Type B pancreatic cell (in vitro differentiated cells): ENCODE data around the gene NELL1. TPM values are rescaled to one million over a fixed set of nuclear protein-coding genes. Genes with fewer than 3 reads are reported as not detected.

Experiments
- DNase-seq: peaks from one replicate; pipeline ENCODE4 v3.0.0; 2021; ENCODE audit warnings: mixed read lengths; ENCODE audit not compliant: unreplicated experiment; ENCODE audit errors: extremely low spot score
- H3K27ac Mint-ChIP-seq: 2 replicates; pipeline ENCODE4 v1.8.0; 2021; ENCODE audit warnings: mild to moderate bottlenecking, mixed read lengths
- H3K27me3 Mint-ChIP-seq: 2 replicates; pipeline ENCODE4 v1.8.0; 2021; ENCODE audit warnings: mixed read lengths
- H3K36me3 Mint-ChIP-seq: 2 replicates; pipeline ENCODE4 v1.8.0; 2021; ENCODE audit warnings: mixed read lengths
- H3K4me1 Mint-ChIP-seq: one replicate; pipeline ENCODE4 v1.8.0; 2021; ENCODE audit warnings: mixed read lengths; ENCODE audit not compliant: unreplicated experiment
- H3K4me3 Mint-ChIP-seq: 2 replicates; pipeline ENCODE4 v1.8.0; 2021; ENCODE audit warnings: mild to moderate bottlenecking, mixed read lengths
- H3K9me3 Mint-ChIP-seq: 2 replicates; pipeline ENCODE4 v1.8.0; 2021; ENCODE audit warnings: mixed read lengths
- long read RNA-seq: library from polyadenylated mRNA; unstranded; transcript quantifications from one replicate; pipeline ENCODE4 v2.0.0, GENCODE V29; 2020
- total RNA-seq: library from RNA; stranded (reverse); gene quantifications from 2 replicates; pipeline ENCODE4 v1.2.1, GENCODE V29; 2021; ENCODE audit warnings: low replicate concordance
- TF ChIP-seq, protein P1 (sequence below): fragments of 200-600 bp; sonication (generic); conservative IDR thresholded peaks from 2 replicates; pipeline ENCODE4 v1.5.0; 2021; ENCODE audit warnings: antibody characterized with exemption, mild to moderate bottlenecking

NELL1 gene
- 3.3 and 16.9 TPM in 2 replicates for total RNA-seq
- long read RNA-seq, transcript NELL1-203 (20 exons, 3,022 nt) = major isoform, 5 of 27 reads
- long read RNA-seq, partial matches to known transcripts = 10 of 27 reads
- long read RNA-seq, other reads (novel, unspliced or antisense) = 8 of 27 reads

DNA sequence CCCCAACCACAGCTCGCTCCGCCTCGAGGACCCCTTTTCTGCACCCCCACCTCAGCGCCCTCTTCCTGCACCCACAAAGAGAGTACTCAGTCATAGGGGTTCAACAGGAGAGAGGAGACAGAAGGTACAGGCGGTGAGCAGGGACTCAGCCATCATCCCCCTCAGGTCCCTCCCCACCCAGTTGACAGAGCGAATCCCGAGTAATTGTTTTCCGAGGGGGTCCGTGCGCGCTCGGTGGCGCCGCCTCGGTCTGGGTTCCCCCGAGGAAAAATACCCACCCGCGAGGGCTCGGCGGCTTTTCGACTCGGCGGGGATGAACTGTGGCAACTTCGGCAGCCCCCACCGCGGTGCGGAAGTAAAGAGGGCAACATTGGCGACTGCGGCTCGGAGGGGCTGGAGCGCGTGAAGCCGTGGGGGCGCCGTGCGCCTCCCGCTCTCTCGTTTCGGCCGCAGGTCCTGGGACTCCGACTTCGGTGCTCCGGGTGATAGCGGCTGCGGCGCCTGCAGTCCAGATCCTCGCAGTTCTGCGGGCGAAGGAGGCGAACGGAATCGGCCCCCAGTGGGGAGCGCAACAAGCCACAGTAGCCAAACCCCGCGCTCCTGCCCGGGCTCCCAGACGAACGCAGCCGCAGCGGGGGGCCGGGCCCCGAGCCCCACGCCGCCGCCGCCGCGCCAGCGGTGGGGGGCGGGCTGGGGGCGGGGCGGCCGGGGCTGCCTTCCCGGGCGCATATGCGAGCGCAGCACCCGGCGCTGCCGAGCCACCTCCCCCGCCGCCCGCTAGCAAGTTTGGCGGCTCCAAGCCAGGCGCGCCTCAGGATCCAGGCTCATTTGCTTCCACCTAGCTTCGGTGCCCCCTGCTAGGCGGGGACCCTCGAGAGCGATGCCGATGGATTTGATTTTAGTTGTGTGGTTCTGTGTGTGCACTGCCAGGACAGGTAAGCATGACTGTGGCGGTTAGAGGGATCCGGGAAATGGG lies at the start of gene NELL1:
Gene NELL1 (plus strand): TSS at position 743 of the 976 bp plus-strand sequence.
- Mint-ChIP-seq H3K36me3 (no peaks in the 10 kb centered on the region), H3K9me3 (peaks cover 10% of the 10 kb centered on the region), H3K27ac (no peak within 1 kb of the TSS), H3K4me1 (peaks cover 25% of the 10 kb centered on the region), H3K4me3 (peak within 1 kb of the TSS; percentile 89), H3K27me3 (peaks cover 83% of the 10 kb centered on the region)
- DNase-seq = no peak
- TF ChIP-seq, protein P1, sequence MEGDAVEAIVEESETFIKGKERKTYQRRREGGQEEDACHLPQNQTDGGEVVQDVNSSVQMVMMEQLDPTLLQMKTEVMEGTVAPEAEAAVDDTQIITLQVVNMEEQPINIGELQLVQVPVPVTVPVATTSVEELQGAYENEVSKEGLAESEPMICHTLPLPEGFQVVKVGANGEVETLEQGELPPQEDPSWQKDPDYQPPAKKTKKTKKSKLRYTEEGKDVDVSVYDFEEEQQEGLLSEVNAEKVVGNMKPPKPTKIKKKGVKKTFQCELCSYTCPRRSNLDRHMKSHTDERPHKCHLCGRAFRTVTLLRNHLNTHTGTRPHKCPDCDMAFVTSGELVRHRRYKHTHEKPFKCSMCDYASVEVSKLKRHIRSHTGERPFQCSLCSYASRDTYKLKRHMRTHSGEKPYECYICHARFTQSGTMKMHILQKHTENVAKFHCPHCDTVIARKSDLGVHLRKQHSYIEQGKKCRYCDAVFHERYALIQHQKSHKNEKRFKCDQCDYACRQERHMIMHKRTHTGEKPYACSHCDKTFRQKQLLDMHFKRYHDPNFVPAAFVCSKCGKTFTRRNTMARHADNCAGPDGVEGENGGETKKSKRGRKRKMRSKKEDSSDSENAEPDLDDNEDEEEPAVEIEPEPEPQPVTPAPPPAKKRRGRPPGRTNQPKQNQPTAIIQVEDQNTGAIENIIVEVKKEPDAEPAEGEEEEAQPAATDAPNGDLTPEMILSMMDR = no peak

DNA sequence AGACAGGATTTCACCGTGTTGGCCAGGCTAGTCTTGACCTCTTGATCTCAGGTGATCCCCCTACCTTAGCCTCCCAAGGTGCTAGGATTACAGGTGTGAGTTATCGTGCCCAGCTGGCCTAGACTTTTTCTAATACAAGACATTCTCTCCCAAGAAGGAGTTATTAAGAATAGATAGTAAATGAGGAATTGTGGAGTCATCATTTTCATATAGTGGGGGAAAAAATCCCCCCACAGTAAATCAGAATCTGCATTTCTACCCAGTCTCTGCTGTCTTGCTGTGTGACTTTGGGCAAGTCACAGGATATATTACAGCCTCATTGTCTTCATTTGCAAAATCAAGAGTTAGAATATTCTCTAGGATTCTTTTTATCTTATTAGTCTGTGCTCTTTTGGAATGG lies 48.4 kb upstream of the NELL1 start:
- Mint-ChIP-seq H3K27ac (no peak overlapping the region), H3K27me3 (peaks cover 21% of the 10 kb centered on the region), H3K36me3 (no peaks in the 10 kb centered on the region), H3K9me3 (no peaks in the 10 kb centered on the region), H3K4me1 (no peaks in the 10 kb centered on the region), H3K4me3 (no peak overlapping the region)
- DNase-seq = no peak
- TF ChIP-seq, protein P1 = no peak

DNA sequence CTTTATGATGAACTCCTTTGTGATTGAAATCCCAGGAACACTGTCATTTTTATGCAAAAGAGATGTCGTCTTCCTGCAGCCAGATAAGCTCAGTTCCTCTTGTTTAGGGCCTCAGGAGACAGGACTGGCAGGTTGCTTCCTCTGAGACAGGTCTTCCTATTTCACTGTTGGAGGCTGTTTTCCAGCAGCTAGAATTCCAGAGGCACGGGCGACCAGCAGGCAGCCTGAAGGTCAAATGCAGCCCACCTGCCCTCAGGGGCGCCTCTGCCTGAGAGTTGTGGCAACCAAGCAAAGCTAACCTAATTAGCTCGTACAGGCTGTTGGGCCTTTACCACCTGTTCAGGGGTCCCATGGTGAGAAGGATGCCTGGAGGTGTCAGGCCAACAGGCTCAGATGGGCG lies 47.7 kb upstream of the NELL1 start:
- H3K9me3 Mint-ChIP-seq = no peaks in the 10 kb centered on the region
- H3K27ac Mint-ChIP-seq = no peak overlapping the region
- H3K4me1 Mint-ChIP-seq = no peaks in the 10 kb centered on the region
- TF ChIP-seq, protein P1 = no peak
- DNase-seq = no peak
- no peaks in the 10 kb centered on the region for H3K36me3 Mint-ChIP-seq
- H3K27me3 Mint-ChIP-seq = peaks cover 21% of the 10 kb centered on the region
- no peak overlapping the region for H3K4me3 Mint-ChIP-seq

DNA sequence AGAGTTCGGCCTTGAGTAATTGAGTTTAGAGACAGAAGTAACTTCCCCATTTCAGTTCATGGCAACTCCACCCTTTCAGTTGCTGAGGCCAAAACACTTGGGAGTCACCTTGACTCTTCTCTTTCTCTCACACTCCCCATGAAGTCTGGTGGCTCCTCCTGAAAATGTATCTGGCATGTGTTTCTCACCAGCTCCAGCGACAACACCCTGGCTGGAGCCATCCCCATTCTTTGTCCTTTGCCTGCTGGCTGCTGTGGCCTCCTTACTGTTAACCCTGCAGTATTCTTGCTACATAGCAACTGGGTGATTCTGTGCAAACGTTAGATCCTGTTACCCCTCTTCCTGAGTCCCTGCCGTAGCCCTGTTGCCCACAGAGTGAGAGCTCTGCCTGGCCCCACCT lies 46.1 kb upstream of the NELL1 start:
- H3K27me3 Mint-ChIP-seq = peaks cover 22% of the 10 kb centered on the region
- no peaks in the 10 kb centered on the region for H3K36me3 Mint-ChIP-seq
- no peaks in the 10 kb centered on the region for H3K4me1 Mint-ChIP-seq
- TF ChIP-seq, protein P1 = no peak
- no peak for DNase-seq
- no peaks in the 10 kb centered on the region for H3K9me3 Mint-ChIP-seq
- H3K27ac Mint-ChIP-seq = no peak overlapping the region
- H3K4me3 Mint-ChIP-seq = no peak overlapping the region

DNA sequence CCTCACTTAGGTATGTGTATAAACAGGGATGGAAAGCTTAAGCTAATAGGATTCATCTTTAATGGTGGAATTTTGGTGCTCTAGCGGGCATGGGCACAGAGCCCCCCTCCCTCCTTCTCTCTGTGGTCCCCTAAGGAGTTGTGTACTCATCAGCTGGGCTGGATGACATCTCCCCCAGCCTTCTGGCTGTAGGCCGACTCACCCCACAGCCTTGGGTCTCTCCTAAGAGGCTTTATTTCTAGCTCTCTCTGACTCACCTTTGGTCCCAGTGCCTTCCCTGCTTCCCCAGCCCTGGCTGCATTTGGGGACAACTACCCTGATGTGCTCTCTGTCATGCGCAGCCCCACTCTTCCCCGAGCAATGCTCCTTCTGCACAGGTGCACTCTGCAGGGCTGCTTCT lies 43.1 kb upstream of the NELL1 start:
- Mint-ChIP-seq H3K27me3 (peaks cover 12% of the 10 kb centered on the region), H3K27ac (no peak overlapping the region)
- TF ChIP-seq, protein P1 = no peak

More for the DNA sequence above, 43.1 kb upstream of the NELL1 start:
- DNase-seq = no peak
- H3K36me3 Mint-ChIP-seq = no peaks in the 10 kb centered on the region
- H3K4me3 Mint-ChIP-seq = no peak overlapping the region
- peaks cover under 1% of the 10 kb centered on the region for H3K4me1 Mint-ChIP-seq
- no peaks in the 10 kb centered on the region for H3K9me3 Mint-ChIP-seq
